SK-N-SH (cell line): ENCODE measurements around the gene GTF2A1L. TPM values are rescaled to one million over a fixed set of nuclear protein-coding genes. Genes with fewer than 3 reads are reported as not detected.

Experiments used
- CTCF ChIA-PET: fragments of 300-600, 350-600 bp; formaldehyde crosslinking; extraction: SDS; loops from one replicate; lab custom pipeline; 2021; lab: Yijun Ruan, JAX
- POLR2A ChIA-PET: fragments of 350-600 bp; sonication (Branson Sonifier 250); formaldehyde crosslinking; extraction: SDS; loops from one replicate; lab custom pipeline; 2020; ENCODE audit warnings: antibody characterized with exemption, inconsistent platforms; lab: Yijun Ruan, JAX
- DNase-seq: peaks from one replicate; pipeline ENCODE4 v3.0.0; 2012
- H2AFZ ChIP-seq: fragments of 200-600 bp; sonication (generic); 2 replicates; pipeline ENCODE4 v1.8.1; 2016; ENCODE audit warnings: antibody characterized with exemption, mild to moderate bottlenecking, low read depth
- H3F3A ChIP-seq: fragments of 200-600 bp; sonication (generic); replicated peaks from 2 replicates; pipeline ENCODE3; 2016; ENCODE audit warnings: antibody characterized with exemption, mild to moderate bottlenecking; ENCODE audit not compliant: insufficient read depth
- H3K27ac ChIP-seq, 2 experiments: fragments of 200-500 bp in 1 of 2; fragments of 200-600 bp in 1 of 2; sonication (Bioruptor generic) in 1 of 2; sonication (generic), shearing (Covaris generic) in 1 of 2; 2 replicates each; pipeline versions ENCODE4 v1.5.1 to v1.6.1; 2014 to 2016; ENCODE audit warnings: low read depth in 2 of 2, inconsistent platforms in 1 of 2, low read length in 1 of 2, mild to moderate bottlenecking in 1 of 2, mixed read lengths in 1 of 2
- H3K27me3 ChIP-seq: fragments of 200-600 bp; sonication (generic), shearing (Covaris generic); 2 replicates; pipeline ENCODE4 v1.6.1; 2016; ENCODE audit warnings: mixed run types; ENCODE audit not compliant: insufficient read depth
- H3K36me3 ChIP-seq, 2 experiments: fragments of 200-500 bp in 1 of 2; fragments of 200-600 bp in 1 of 2; sonication (Bioruptor generic) in 1 of 2; sonication (generic) in 1 of 2; replicated peaks in 1 of 2; 2 replicates each; pipeline versions ENCODE3 to v1.5.1; 2014 to 2016; ENCODE audit warnings: low read length in 1 of 2, mild to moderate bottlenecking in 1 of 2; ENCODE audit not compliant: insufficient read depth in 2 of 2, control insufficient read depth in 1 of 2
- H3K4me1 ChIP-seq, 2 experiments: fragments of 200-500 bp in 1 of 2; fragments of 200-600 bp in 1 of 2; sonication (Bioruptor generic) in 1 of 2; sonication (generic), shearing (Covaris generic) in 1 of 2; 2 replicates each; pipeline versions ENCODE4 v1.5.1 to v1.6.1; 2014 to 2016; ENCODE audit warnings: low read depth in 1 of 2, low read length in 1 of 2, mixed run types in 1 of 2; ENCODE audit not compliant: insufficient read depth in 2 of 2, control insufficient read depth in 1 of 2
- H3K4me2 ChIP-seq: fragments of 200-600 bp; sonication (generic), shearing (Covaris generic); 2 replicates; pipeline ENCODE4 v1.6.1; 2017; ENCODE audit warnings: mixed run types
- H3K4me3 ChIP-seq, 2 experiments: fragments of 200-500 bp in 1 of 2; fragments of 200-600 bp in 1 of 2; sonication (Bioruptor generic) in 1 of 2; sonication (generic), shearing (Covaris generic) in 1 of 2; 2 replicates each; pipeline versions ENCODE4 v1.5.1 to v1.8.1; 2014 to 2016; ENCODE audit warnings: low read depth in 2 of 2, inconsistent platforms in 1 of 2, low read length in 1 of 2, mild to moderate bottlenecking in 1 of 2, mixed read lengths in 1 of 2, moderate library complexity in 1 of 2
- H3K79me2 ChIP-seq: fragments of 200-600 bp; sonication (generic); 2 replicates; pipeline ENCODE4 v1.8.1; 2017; ENCODE audit warnings: mild to moderate bottlenecking; ENCODE audit not compliant: insufficient read depth
- H3K9ac ChIP-seq: fragments of 200-600 bp; sonication (generic); 2 replicates; pipeline ENCODE4 v1.6.1; 2017; ENCODE audit warnings: mixed run types
- H3K9me2 ChIP-seq: fragments of 200-600 bp; sonication (generic); 2 replicates; pipeline ENCODE4 v1.6.1; 2017; ENCODE audit warnings: mixed run types
- H3K9me3 ChIP-seq: fragments of 200-600 bp; sonication (generic); 2 replicates; pipeline ENCODE4 v1.6.1; 2017; ENCODE audit warnings: mixed run types, mild to moderate bottlenecking, moderate library complexity
- H4K20me1 ChIP-seq: fragments of 200-600 bp; sonication (generic); 2 replicates; pipeline ENCODE4 v1.6.1; 2017; ENCODE audit warnings: mild to moderate bottlenecking, mixed run types; ENCODE audit not compliant: insufficient read depth
- CHD2 ChIP-seq: fragments of 150-350 bp; IDR thresholded peaks from 2 replicates; pipeline ENCODE4 v1.6.1; 2018; ENCODE audit warnings: low read length; ENCODE audit not compliant: partially characterized antibody
- ELF1 ChIP-seq: IDR thresholded peaks from 2 replicates; pipeline ENCODE4 v1.4.0; 2012
- EP300 ChIP-seq, 2 experiments: IDR thresholded peaks; 2 replicates each; pipeline versions ENCODE4 v1.4.0 to v1.6.1; 2012; ENCODE audit warnings: borderline replicate concordance in 1 of 2, low read depth in 1 of 2, low read length in 1 of 2
- EZH2phosphoT487 ChIP-seq: fragments of 200-600 bp; sonication (generic); IDR thresholded peaks from 2 replicates; pipeline ENCODE4 v1.6.1; 2017; ENCODE audit warnings: low read depth, mixed run types, mild to moderate bottlenecking, antibody characterized with exemption, moderate library complexity, borderline replicate concordance
- FOSL2 ChIP-seq: IDR thresholded peaks from 2 replicates; pipeline ENCODE4 v1.4.0; 2012; ENCODE audit warnings: low read depth, mild to moderate bottlenecking, moderate library complexity, borderline replicate concordance
- FOXJ3 ChIP-seq: sonication (generic); formaldehyde crosslinking; IDR thresholded peaks from 2 replicates; pipeline ENCODE4 v1.5.1; 2020; ENCODE audit warnings: mild to moderate bottlenecking, missing genetic modification reagents
- FOXM1 ChIP-seq: IDR thresholded peaks from 2 replicates; pipeline ENCODE4 v1.4.0; 2012; ENCODE audit warnings: low read depth, mild to moderate bottlenecking
- JUND ChIP-seq: IDR thresholded peaks from 2 replicates; pipeline ENCODE4 v1.4.0; 2012
- MEF2A ChIP-seq: IDR thresholded peaks from 2 replicates; pipeline ENCODE4 v1.4.0; 2012; ENCODE audit warnings: low read depth, borderline replicate concordance
- NFIC ChIP-seq: IDR thresholded peaks from 2 replicates; pipeline ENCODE4 v1.4.0; 2012; ENCODE audit warnings: borderline replicate concordance
- POLR2AphosphoS5 ChIP-seq: IDR thresholded peaks from 2 replicates; pipeline ENCODE4 v1.6.1; 2012; ENCODE audit warnings: low read depth, low read length
- RAD21 ChIP-seq: IDR thresholded peaks from 2 replicates; pipeline ENCODE4 v1.6.1; 2012; ENCODE audit warnings: mild to moderate bottlenecking, low read length
- RCOR1 ChIP-seq: fragments of 150-350 bp; IDR thresholded peaks from 2 replicates; pipeline ENCODE4 v1.6.1; 2017; ENCODE audit warnings: antibody characterized with exemption, low read length
- RFX5 ChIP-seq: IDR thresholded peaks from 2 replicates; pipeline ENCODE4 v1.6.1; 2012; ENCODE audit warnings: mild to moderate bottlenecking, improper control_type of control experiment, low read length
- RXRA ChIP-seq: IDR thresholded peaks from 2 replicates; pipeline ENCODE4 v1.4.0; 2012; ENCODE audit warnings: low read depth, mild to moderate bottlenecking, borderline replicate concordance
- SMC3 ChIP-seq: IDR thresholded peaks from 2 replicates; pipeline ENCODE4 v1.6.1; 2012; ENCODE audit warnings: low read depth, low read length, improper control_type of control experiment
- TCF12 ChIP-seq: IDR thresholded peaks from 2 replicates; pipeline ENCODE4 v1.4.0; 2012
- TEAD4 ChIP-seq: IDR thresholded peaks from 2 replicates; pipeline ENCODE4 v1.4.0; 2012; ENCODE audit warnings: mild to moderate bottlenecking, borderline replicate concordance; ENCODE audit not compliant: insufficient read depth
- USF1 ChIP-seq: IDR thresholded peaks from 2 replicates; pipeline ENCODE4 v1.4.0; 2012; ENCODE audit warnings: low read depth, borderline replicate concordance
- USF2 ChIP-seq: fragments of 150-350 bp; IDR thresholded peaks from 2 replicates; pipeline ENCODE4 v1.6.1; 2017; ENCODE audit warnings: antibody characterized with exemption, low read length, low read depth, borderline replicate concordance
- WGBS: methylation state at CpG from one replicate; pipeline ENCODE4 v1.1.6; 2017; ENCODE audit warnings: low lambda C conversion rate; 5-methylcytosine and 5-hydroxymethylcytosine counted together
- polyA plus RNA-seq, 3 experiments: library from polyadenylated mRNA; depleted of rRNA; stranded (reverse); fragments of >200 nt; gene quantifications; 2 replicates each; pipeline ENCODE4 v1.2.3, GENCODE V29; 2012
- TF ChIP-seq, protein P1 (sequence below): fragments of 200-600 bp; sonication (generic); IDR thresholded peaks from 2 replicates; pipeline ENCODE4 v1.6.1; 2017; ENCODE audit warnings: antibody characterized with exemption, mild to moderate bottlenecking, moderate library complexity
- TF ChIP-seq, protein P2 (sequence below): IDR thresholded peaks from 2 replicates; pipeline ENCODE4 v1.4.0; 2012; ENCODE audit warnings: low read depth
- TF ChIP-seq, protein P3 (sequence below): IDR thresholded peaks from 2 replicates; pipeline ENCODE4; 2012

The GTF2A1L gene
- polyA plus RNA-seq, 1 of the 3 experiments (the other 2 are of a cell fraction), result 0.36 TPM

DNA sequence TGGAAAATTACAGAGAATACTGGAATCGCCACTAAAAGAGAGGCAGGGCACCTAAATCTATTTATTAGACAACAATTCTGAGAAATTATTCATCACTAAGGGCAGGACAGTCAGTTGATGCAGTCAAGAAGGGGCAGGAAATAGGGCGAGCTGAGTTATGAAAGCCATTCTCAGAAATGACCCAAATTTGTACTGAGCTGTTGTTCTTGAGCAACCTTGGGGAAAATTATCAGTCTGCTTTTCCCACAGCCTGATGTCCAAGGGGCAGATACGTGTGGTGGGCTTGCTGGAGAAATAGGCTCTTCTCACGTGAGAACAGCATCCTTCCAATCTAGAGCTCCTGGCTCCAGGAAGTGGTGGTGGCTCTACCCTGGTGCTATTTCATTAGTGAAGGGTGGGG is 49.1 kb upstream of the GTF2A1L start:
- Histone ChIP-seq H3K9me2 (no peaks in the 10 kb centered on the region), H3K79me2 (no peaks in the 10 kb centered on the region), H3F3A (peaks cover 15% of the 10 kb centered on the region), H3K4me1 (peaks cover 3 to 26% of the 10 kb centered on the region in 2 experiments; a peak in 2 of 4 replicates), H4K20me1 (no peaks in the 10 kb centered on the region), H3K36me3 (no peaks in the 10 kb centered on the region), H2AFZ (no peak overlapping the region), H3K9ac (no peak overlapping the region; the same call in 1 of the 2 replicates), H3K27ac (peak overlapping the region in 1 of 2 experiments; percentile 85; a peak in 2 of 4 replicates), H3K27me3 (no peaks in the 10 kb centered on the region), H3K9me3 (no peaks in the 10 kb centered on the region), H3K4me3 (no peak overlapping the region), H3K4me2 (no peak overlapping the region)
- CTCF ChIA-PET, result interaction anchor here (1.2 to 1.5 kb wide), 3 partner anchors 31 to 97 kb away, joined by 3 read pairs; no protein-coding TSS in a partner anchor
- no peak for TF ChIP-seq CHD2
- no peak for TF ChIP-seq SMC3
- no peak for TF ChIP-seq RFX5
- no peak for TF ChIP-seq POLR2AphosphoS5
- TF ChIP-seq RAD21, result no peak
- no peak for TF ChIP-seq USF1
- TF ChIP-seq, protein P1, sequence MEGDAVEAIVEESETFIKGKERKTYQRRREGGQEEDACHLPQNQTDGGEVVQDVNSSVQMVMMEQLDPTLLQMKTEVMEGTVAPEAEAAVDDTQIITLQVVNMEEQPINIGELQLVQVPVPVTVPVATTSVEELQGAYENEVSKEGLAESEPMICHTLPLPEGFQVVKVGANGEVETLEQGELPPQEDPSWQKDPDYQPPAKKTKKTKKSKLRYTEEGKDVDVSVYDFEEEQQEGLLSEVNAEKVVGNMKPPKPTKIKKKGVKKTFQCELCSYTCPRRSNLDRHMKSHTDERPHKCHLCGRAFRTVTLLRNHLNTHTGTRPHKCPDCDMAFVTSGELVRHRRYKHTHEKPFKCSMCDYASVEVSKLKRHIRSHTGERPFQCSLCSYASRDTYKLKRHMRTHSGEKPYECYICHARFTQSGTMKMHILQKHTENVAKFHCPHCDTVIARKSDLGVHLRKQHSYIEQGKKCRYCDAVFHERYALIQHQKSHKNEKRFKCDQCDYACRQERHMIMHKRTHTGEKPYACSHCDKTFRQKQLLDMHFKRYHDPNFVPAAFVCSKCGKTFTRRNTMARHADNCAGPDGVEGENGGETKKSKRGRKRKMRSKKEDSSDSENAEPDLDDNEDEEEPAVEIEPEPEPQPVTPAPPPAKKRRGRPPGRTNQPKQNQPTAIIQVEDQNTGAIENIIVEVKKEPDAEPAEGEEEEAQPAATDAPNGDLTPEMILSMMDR, result no peak
- TF ChIP-seq ELF1, result no peak
- TF ChIP-seq, protein P2, sequence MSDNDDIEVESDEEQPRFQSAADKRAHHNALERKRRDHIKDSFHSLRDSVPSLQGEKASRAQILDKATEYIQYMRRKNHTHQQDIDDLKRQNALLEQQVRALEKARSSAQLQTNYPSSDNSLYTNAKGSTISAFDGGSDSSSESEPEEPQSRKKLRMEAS, result no peak
- TF ChIP-seq USF2, result no peak
- no peak for TF ChIP-seq EZH2phosphoT487
- no peak for TF ChIP-seq RCOR1
- no peak for DNase-seq
- POLR2A ChIA-PET, result no interaction called here
- WGBS, result 86% methylated on average over 4 of the region's 4 CpGs

DNA sequence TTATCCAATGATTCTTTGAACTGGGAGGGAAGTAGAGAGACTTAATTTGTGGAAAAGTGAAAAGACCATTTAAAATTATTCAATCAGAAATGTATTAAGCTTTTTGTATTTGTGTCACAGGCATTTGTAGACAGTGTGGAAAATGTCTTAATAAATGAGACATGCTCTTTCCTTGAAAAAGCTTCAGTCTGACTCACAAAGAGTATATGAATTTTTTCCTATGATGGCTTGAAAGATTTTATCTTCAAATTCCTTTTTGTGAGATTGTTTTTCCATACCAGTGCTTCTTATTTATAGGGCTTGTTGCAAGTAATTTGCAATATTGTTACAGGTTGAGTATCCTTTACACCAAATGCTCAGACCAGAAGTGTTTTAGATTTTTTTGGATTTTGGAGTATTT is 48.2 kb upstream of the GTF2A1L start:
- ChIA-PET POLR2A (no interaction called here), CTCF (interaction anchor here (1.0 to 1.3 kb wide), 3 partner anchors 20 to 83 kb away, joined by 3 to 4 read pairs (median 3); no protein-coding TSS in a partner anchor)
- no peak overlapping the region for H3K4me3 ChIP-seq
- H3K9me2 ChIP-seq, result no peaks in the 10 kb centered on the region
- H3K4me2 ChIP-seq, result peak overlapping the region; percentile 53; the same call in 1 of the 2 replicates
- H3F3A ChIP-seq, result peaks cover 15% of the 10 kb centered on the region
- no peak for DNase-seq
- H3K27ac ChIP-seq, result peak overlapping the region; percentile 17 to 85; a peak in 3 of 4 replicates
- H3K27me3 ChIP-seq, result no peaks in the 10 kb centered on the region
- H2AFZ ChIP-seq, result no peak overlapping the region
- peaks cover 3 to 26% of the 10 kb centered on the region in 2 experiments; a peak in 2 of 4 replicates for H3K4me1 ChIP-seq
- no peaks in the 10 kb centered on the region for H3K79me2 ChIP-seq
- peak overlapping the region; percentile 22; the same call in 1 of the 2 replicates for H3K9ac ChIP-seq
- TF ChIP-seq NFIC (0 out of 2 replicates have a peak, but pooled peaks have one; percentile 12), TCF12 (peak; percentile 75), FOSL2 (peak; percentile 74; the same call in 1 of the 2 replicates), ELF1 (no peak), SMC3 (no peak), FOXJ3 (CRISPR knock-in tag) (no peak), FOXM1 (no peak), TEAD4 (peak; percentile 38; the same call in 1 of the 2 replicates), RCOR1 (no peak), EP300 (IDR thresholded peaks at IDR 0.05; ENCODE audit: borderline replicate concordance in 1 of 2, low read depth in 1 of 2, low read length in 1 of 2) (peak in 1 of 2 experiments; percentile 64; a peak in 1 of 4 replicates), MEF2A (peak; percentile 36; the same call in 1 of the 2 replicates), RXRA (peak; percentile 52; the same call in 1 of the 2 replicates), JUND (peak; percentile 69)
- TF ChIP-seq, protein P2, result no peak
- TF ChIP-seq, protein P3, sequence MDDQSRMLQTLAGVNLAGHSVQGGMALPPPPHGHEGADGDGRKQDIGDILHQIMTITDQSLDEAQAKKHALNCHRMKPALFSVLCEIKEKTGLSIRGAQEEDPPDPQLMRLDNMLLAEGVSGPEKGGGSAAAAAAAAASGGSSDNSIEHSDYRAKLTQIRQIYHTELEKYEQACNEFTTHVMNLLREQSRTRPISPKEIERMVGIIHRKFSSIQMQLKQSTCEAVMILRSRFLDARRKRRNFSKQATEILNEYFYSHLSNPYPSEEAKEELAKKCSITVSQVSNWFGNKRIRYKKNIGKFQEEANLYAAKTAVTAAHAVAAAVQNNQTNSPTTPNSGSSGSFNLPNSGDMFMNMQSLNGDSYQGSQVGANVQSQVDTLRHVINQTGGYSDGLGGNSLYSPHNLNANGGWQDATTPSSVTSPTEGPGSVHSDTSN, result peak; percentile 68
- no peaks in the 10 kb centered on the region for H3K9me3 ChIP-seq
- H4K20me1 ChIP-seq, result no peaks in the 10 kb centered on the region
- no peaks in the 10 kb centered on the region for H3K36me3 ChIP-seq
